K562 (cell line): Measurements from ENCODE around the gene SCYL1. TPM values are rescaled to one million over a fixed set of nuclear protein-coding genes. Genes with fewer than 3 reads are reported as not detected.
A peak's percentile ranks its signal among the peaks of the same experiment; 100 is the strongest.

Experiments
- ATAC-seq: fragments of 200-7000 bp; cut with Tn5 transposase; 3 replicates; pipeline ENCODE4 v1.9.1; 2020; ENCODE audit warnings: moderate library complexity
- BruUV-seq: library from RNA; stranded (reverse); fragments of 400-500 nt; replicated peaks from 2 replicates; lab custom pipeline; 2021; lab: Mats Ljungman, UMichigan
- CTCF ChIA-PET: fragments of 300-600 bp; formaldehyde crosslinking; extraction: SDS; loops from one replicate; lab custom pipeline; 2021; ENCODE audit warnings: low intra/inter-chr PET ratio; lab: Yijun Ruan, JAX
- POLR2A ChIA-PET: fragments of 300-600, 350-650 bp; sonication (Branson Sonifier 250); formaldehyde crosslinking; extraction: SDS; loops from one replicate; lab custom pipeline; 2021; ENCODE audit warnings: antibody characterized with exemption, inconsistent platforms; lab: Yijun Ruan, JAX
- DNase-seq, 4 experiments: peaks; one replicate each; pipeline versions ENCODE4 v3.0.0 to v3.0.0-alpha.2; 2011 to 2018; ENCODE audit warnings: low spot score in 3 of 4, mixed read lengths in 3 of 4; ENCODE audit errors: extremely low read depth in 1 of 4
- FAIRE-seq: peaks from 2 replicates; lab custom pipeline; 2011; peaks lifted over from hg19 to GRCh38; lab: Jason Lieb, UNC
- H2AFZ ChIP-seq: 2 replicates; pipeline ENCODE4 v1.6.0; 2011; ENCODE audit warnings: low read depth, low read length, control low read depth, inconsistent platforms
- H3K27ac ChIP-seq: fragments of 200-600 bp; 3 replicates; pipeline ENCODE4 v1.8.0; 2011; ENCODE audit warnings: low read depth, mild to moderate bottlenecking, control low read depth, inconsistent platforms, low read length, moderate library complexity, mixed read lengths; ENCODE audit errors: extremely low read depth
- H3K27me3 ChIP-seq, 2 experiments: fragments of 300-600 bp in 1 of 2; 2 replicates in 1 of 2; 3 replicates in 1 of 2; pipeline versions ENCODE4 v1.6.0 to v1.8.0; 2011; ENCODE audit warnings: inconsistent platforms in 2 of 2, low read length in 2 of 2, mild to moderate bottlenecking in 1 of 2, mixed read lengths in 1 of 2, moderate library complexity in 1 of 2; ENCODE audit not compliant: control insufficient read depth in 2 of 2, insufficient read depth in 2 of 2
- H3K36me3 ChIP-seq: fragments of 300-600 bp; 3 replicates; pipeline ENCODE4 v1.8.0; 2011; ENCODE audit warnings: mild to moderate bottlenecking, low read length, inconsistent platforms; ENCODE audit not compliant: control insufficient read depth, insufficient read depth
- H3K4me1 ChIP-seq, 2 experiments: fragments of 200-600 bp in 1 of 2; replicated peaks in 1 of 2; 2 replicates in 1 of 2; 3 replicates in 1 of 2; pipeline versions ENCODE4 v1.5.1 to v1.8.0; 2011; ENCODE audit warnings: inconsistent platforms in 2 of 2, low read length in 2 of 2, mild to moderate bottlenecking in 1 of 2, mixed read lengths in 1 of 2, moderate library complexity in 1 of 2; ENCODE audit not compliant: control insufficient read depth in 2 of 2, insufficient read depth in 2 of 2
- H3K4me2 ChIP-seq: 2 replicates; pipeline ENCODE4 v1.6.1; 2011; ENCODE audit warnings: low read length, control low read depth, inconsistent platforms, mixed read lengths; ENCODE audit not compliant: insufficient read depth
- H3K4me3 ChIP-seq: fragments of 200-600 bp; sonication (generic), shearing (Covaris generic); 2 replicates; pipeline ENCODE4 v1.5.1; 2016; ENCODE audit warnings: control low read depth, inconsistent platforms
- H3K79me2 ChIP-seq: fragments of 200-600 bp; 3 replicates; pipeline ENCODE4 v1.8.0; 2011; ENCODE audit warnings: low read length, inconsistent platforms; ENCODE audit not compliant: control insufficient read depth, insufficient read depth
- H3K9ac ChIP-seq, 2 experiments: 2 replicates each; pipeline versions ENCODE4 v1.6.0 to v1.6.1; 2011; ENCODE audit warnings: low read depth in 2 of 2, low read length in 2 of 2, control low read depth in 1 of 2, inconsistent platforms in 1 of 2, mild to moderate bottlenecking in 1 of 2, mixed read lengths in 1 of 2; ENCODE audit not compliant: insufficient read depth in 1 of 2
- H3K9me1 ChIP-seq: one replicate; pipeline ENCODE4 v1.6.0; 2011; ENCODE audit warnings: inconsistent platforms, mild to moderate bottlenecking, low read length, moderate library complexity; ENCODE audit not compliant: control insufficient read depth, insufficient read depth
- H3K9me3 ChIP-seq: replicated peaks from 2 replicates; pipeline ENCODE4 v1.5.1; 2011; ENCODE audit warnings: low read depth, low read length, inconsistent platforms; ENCODE audit not compliant: control insufficient read depth, insufficient read depth
- H4K20me1 ChIP-seq: replicated peaks from 2 replicates; pipeline ENCODE4 v1.6.1; 2011; ENCODE audit warnings: low read length, inconsistent platforms, mixed read lengths; ENCODE audit not compliant: control insufficient read depth, insufficient read depth
- ATF3 ChIP-seq, 2 experiments: fragments of 450-650 bp in 1 of 2; sonication (generic) in 1 of 2; formaldehyde crosslinking in 1 of 2; IDR thresholded peaks in 1 of 2; conservative IDR thresholded peaks in 1 of 2; 2 replicates each; pipeline versions ENCODE4 v1.6.1 to v1.8.1; 2016 to 2023; ENCODE audit warnings: mild to moderate bottlenecking in 2 of 2, moderate library complexity in 2 of 2, inconsistent platforms in 1 of 2, missing genetic modification reagents in 1 of 2
- ATF6 ChIP-seq: sonication (generic); formaldehyde crosslinking; IDR thresholded peaks from 2 replicates; pipeline ENCODE4 v1.4.0; 2020; ENCODE audit warnings: mild to moderate bottlenecking, missing genetic modification reagents
- CHD2 ChIP-seq: IDR thresholded peaks from 2 replicates; pipeline ENCODE4 v1.6.1; 2011; ENCODE audit warnings: low read depth, low read length
- E2F1 ChIP-seq: sonication (generic); formaldehyde crosslinking; IDR thresholded peaks from 2 replicates; pipeline ENCODE4 v1.8.1; 2023; ENCODE audit warnings: mild to moderate bottlenecking, missing genetic modification reagents, moderate library complexity
- ESRRA ChIP-seq: fragments of 450-650 bp; IDR thresholded peaks from 2 replicates; pipeline ENCODE4 v1.6.1; 2014; ENCODE audit warnings: low read depth, mild to moderate bottlenecking, moderate library complexity, borderline replicate concordance
- ETV5 ChIP-seq: sonication (generic); formaldehyde crosslinking; IDR thresholded peaks from 2 replicates; pipeline ENCODE4 v1.4.0; 2020; ENCODE audit warnings: low read depth, mild to moderate bottlenecking, missing genetic modification reagents
- HNRNPLL ChIP-seq: fragments of 200-400 bp; formaldehyde crosslinking; IDR thresholded peaks from 2 replicates; pipeline ENCODE4 v1.6.1; 2017; ENCODE audit warnings: low read length, low read depth, mild to moderate bottlenecking; ENCODE audit not compliant: poor library complexity, severe bottlenecking
- L3MBTL2 ChIP-seq: fragments of 450-650 bp; IDR thresholded peaks from 2 replicates; pipeline ENCODE4 v1.6.1; 2016; ENCODE audit warnings: mild to moderate bottlenecking, moderate library complexity
- SMARCE1 ChIP-seq: fragments of 450-650 bp; IDR thresholded peaks from 2 replicates; pipeline ENCODE4 v1.7.1; 2016; ENCODE audit warnings: mild to moderate bottlenecking
- SUPT5H ChIP-seq: fragments of 450-650 bp; IDR thresholded peaks from 2 replicates; pipeline ENCODE4 v1.6.1; 2016
- ZNF143 ChIP-seq: sonication (generic); formaldehyde crosslinking; IDR thresholded peaks from 2 replicates; pipeline ENCODE4 v1.9.0; 2022; ENCODE audit warnings: mild to moderate bottlenecking, missing genetic modification reagents
- ZNF253 ChIP-seq: fragments of 250-450 bp; sonication (Bioruptor Pico); conservative IDR thresholded peaks from 2 replicates; pipeline ENCODE4 v1.6.1; 2021; ENCODE audit warnings: mild to moderate bottlenecking
- ZNF583 ChIP-seq: fragments of 250-450 bp; sonication (Bioruptor Pico); IDR thresholded peaks from 2 replicates; pipeline ENCODE4 v1.4.0; 2020
- ZNF75A ChIP-seq: fragments of 450-650 bp; formaldehyde crosslinking; IDR thresholded peaks from 2 replicates; pipeline ENCODE4 v1.4.0; 2020; ENCODE audit warnings: mild to moderate bottlenecking
- WGBS: fragments of 100-300 bp; shearing (Covaris generic); methylation state at CpG from one replicate; pipeline ENCODE4 v1.1.6; 2016; ENCODE audit warnings: low coverage, mixed read lengths; ENCODE audit not compliant: insufficient coverage; ENCODE audit errors: missing lambda C conversion rate; 5-methylcytosine and 5-hydroxymethylcytosine counted together
- in situ Hi-C: fragments of 300-500 bp; cut with MboI; formaldehyde crosslinking; loops from 4 replicates; pipeline ENCODE4 v1.15.0; 2018; ENCODE audit warnings: inconsistent platforms, mixed read lengths
- intact Hi-C: fragments of 100-400 bp; cut with micrococcal nuclease; formaldehyde crosslinking; loops from 2 replicates; pipeline ENCODE4 v1.14.2; 2022
- polyA plus RNA-seq, 8 experiments: library from polyadenylated mRNA; depleted of rRNA in 4 of 8; stranded (reverse) in 5 of 8; unstranded in 3 of 8; fragments of >200 nt; fragmentation: Nextera tagmentation in 2 of 8; fragmentation: Illumina TruSeq in 1 of 8; extraction: Ambion mirVana in 2 of 8; extraction: Trizol in 1 of 8; gene quantifications; 2 replicates each; pipeline versions ENCODE4 v1.2.1 to v1.2.3, GENCODE V29; 2011 to 2014; ENCODE audit warnings: inconsistent platforms in 1 of 8, missing spikeins in 1 of 8
- total RNA-seq, 7 experiments: library from RNA; depleted of rRNA in 6 of 7; stranded (reverse); fragments of >200 nt in 6 of 7; fragmentation: Illumina TruSeq in 2 of 7; extraction: Trizol in 2 of 7; gene quantifications; 2 replicates each; pipeline versions ENCODE4 v1.2.1 to v1.2.3, GENCODE V29; 2011 to 2021; ENCODE audit warnings: low replicate concordance in 1 of 7
- TF ChIP-seq, protein P1 (sequence below): conservative IDR thresholded peaks from 2 replicates; pipeline ENCODE4 v1.6.1; 2011; ENCODE audit warnings: low read depth, mild to moderate bottlenecking, low read length; ENCODE audit not compliant: control insufficient read depth

Gene SCYL1
- total and polyA plus RNA-seq, 9 of the 15 experiments (the other 6 are each of a cell fraction or from before 2014, with no cell fraction given) = 1.9 to 145 (median 57.6) TPM

GRCh38 chr11:65477149-65477965 is 47.5 kb upstream of the SCYL1 start:
- BruUV-seq = no TSS peak
- Histone ChIP-seq H3K27me3 (no peaks in the 10 kb centered on the region), H3K4me2 (peak overlapping the region; percentile 98), H2AFZ (peak overlapping the region; percentile 20; the same call in 1 of the 2 replicates), H3K27ac (peak overlapping the region; percentile 99), H3K9ac (peak overlapping the region; percentile 99 to 100), H3K36me3 (peaks cover 9% of the 10 kb centered on the region; the same call in 1 of the 3 replicates), H3K9me3 (no peaks in the 10 kb centered on the region), H3K4me3 (peak overlapping the region; percentile 93), H3K79me2 (peaks cover 80% of the 10 kb centered on the region), H3K4me1 (peaks cover 36 to 59% of the 10 kb centered on the region in 2 experiments), H3K9me1 (no peaks in the 10 kb centered on the region), H4K20me1 (no peaks in the 10 kb centered on the region)
- FAIRE-seq (peak; percentile 85), DNase-seq (peak; percentile 95 to 98 (median 96)), ATAC-seq (peak; percentile 80)
- WGBS = under 1% methylated on average over 53 of the region's 60 CpGs
- CTCF ChIA-PET = no interaction called here
- in situ Hi-C loops = no loop called here
- intact Hi-C loops = loop anchor here (1.0 kb wide), 1 partner anchor 20 kb away; no protein-coding TSS in a partner anchor
- POLR2A ChIA-PET = interaction anchor here (0.5 to 26.0 kb wide), 21 partner anchors 8 to 303 kb away, joined by 3 to 2118 read pairs (median 5); partner anchors contain the start of genes FRMD8, MALAT1 and NEAT1
- TF ChIP-seq HNRNPLL = peak; percentile 42
- TF ChIP-seq ZNF253 = no peak
- TF ChIP-seq ZNF583 (CRISPR knock-in tag) = peak; percentile 57
- peak; percentile 69 for TF ChIP-seq L3MBTL2
- peak; percentile 85 for TF ChIP-seq ZNF143 (CRISPR knock-in tag)
- peak; percentile 73 for TF ChIP-seq SMARCE1
- TF ChIP-seq ETV5 (CRISPR knock-in tag) = peak; percentile 94
- peak; percentile 78; the same call in 1 of the 2 replicates for TF ChIP-seq ATF6 (CRISPR knock-in tag)
- TF ChIP-seq ESRRA = peak; percentile 30; the same call in 1 of the 2 replicates
- peak; percentile 94 for TF ChIP-seq SUPT5H
- no peak; the same call in 1 of the 2 replicates for TF ChIP-seq CHD2
- peak; percentile 94 for TF ChIP-seq ATF3 (IDR thresholded peaks at IDR 0.05)
- peak; percentile 88 for TF ChIP-seq ATF3 (CRISPR knock-in tag; conservative IDR thresholded peaks at IDR 0.05)
- TF ChIP-seq ZNF75A (CRISPR knock-in tag) = no peak
- TF ChIP-seq, protein P1, sequence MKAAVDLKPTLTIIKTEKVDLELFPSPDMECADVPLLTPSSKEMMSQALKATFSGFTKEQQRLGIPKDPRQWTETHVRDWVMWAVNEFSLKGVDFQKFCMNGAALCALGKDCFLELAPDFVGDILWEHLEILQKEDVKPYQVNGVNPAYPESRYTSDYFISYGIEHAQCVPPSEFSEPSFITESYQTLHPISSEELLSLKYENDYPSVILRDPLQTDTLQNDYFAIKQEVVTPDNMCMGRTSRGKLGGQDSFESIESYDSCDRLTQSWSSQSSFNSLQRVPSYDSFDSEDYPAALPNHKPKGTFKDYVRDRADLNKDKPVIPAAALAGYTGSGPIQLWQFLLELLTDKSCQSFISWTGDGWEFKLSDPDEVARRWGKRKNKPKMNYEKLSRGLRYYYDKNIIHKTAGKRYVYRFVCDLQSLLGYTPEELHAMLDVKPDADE = peak; percentile 70; the same call in 1 of the 2 replicates
- 0 out of 2 replicates have a peak, but pooled peaks have one; percentile 29 for TF ChIP-seq E2F1 (CRISPR knock-in tag)
